HG03571 (cell line): Measurements from ENCODE around the gene HSPA9.

Source experiments
- ATAC-seq: cut with Tn5 transposase; IDR thresholded peaks from one replicate; pipeline ENCODE4 v1.9.1; 2021; ENCODE audit not compliant: unreplicated experiment

HSPA9 gene

GRCh38 chr5:138575194-138576015 lies at the start of gene HSPA9:
TSS of gene HSPA9 (minus strand) at chr5:138575401. CDS start at chr5:138575318, 83 bp downstream.
- peak; percentile 82 for ATAC-seq

DNA sequence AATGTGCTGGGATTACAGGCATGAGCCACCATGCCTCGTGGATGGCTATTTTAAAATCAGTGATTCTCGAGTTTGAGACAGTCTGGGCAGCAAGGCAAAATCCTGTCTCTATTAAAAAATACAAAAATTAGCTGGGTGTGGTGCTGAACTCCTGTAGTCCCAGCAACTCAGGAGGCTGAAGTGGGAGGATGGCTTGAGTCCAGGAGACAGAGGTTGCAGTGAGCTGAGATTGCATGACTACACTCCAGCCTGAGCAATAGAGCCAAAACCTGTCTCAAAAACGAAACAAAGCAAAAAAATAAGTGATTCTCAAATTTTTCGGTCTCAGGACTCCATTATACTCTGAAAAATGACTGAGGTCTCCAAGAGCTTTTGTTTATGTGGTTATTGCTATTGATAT lies 47.9 kb upstream of the HSPA9 start:
- no peak for ATAC-seq

GRCh38 chr5:138622051-138622450 lies 46.9 kb upstream of the HSPA9 start:
- no peak for ATAC-seq

DNA sequence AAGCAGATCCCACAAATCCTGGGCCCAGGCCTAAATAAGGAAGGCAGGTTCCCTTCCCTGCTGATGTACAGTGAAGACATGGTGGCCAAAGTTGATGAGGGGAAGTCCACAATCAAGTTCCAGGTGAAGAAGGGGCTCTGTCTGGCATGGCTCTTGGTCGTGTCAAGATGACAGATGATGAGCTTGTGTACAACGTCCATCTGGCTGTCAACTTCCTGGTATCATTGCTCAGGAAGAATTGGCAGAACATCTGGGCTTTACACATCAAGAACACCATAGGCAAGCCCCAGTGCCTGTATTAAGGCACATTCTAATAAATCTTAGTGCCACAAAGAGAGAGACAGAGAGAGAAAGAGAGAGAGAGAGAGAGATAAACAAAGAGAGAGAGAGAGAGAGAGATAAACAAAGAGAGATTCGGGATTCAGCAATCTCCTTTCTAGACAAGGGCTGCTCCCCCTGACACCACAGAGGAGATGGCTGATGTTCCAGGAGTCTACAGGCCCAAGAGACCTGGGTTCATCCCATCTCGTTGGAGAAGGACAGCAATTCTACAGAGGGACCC lies 45.5 kb upstream of the HSPA9 start:
- ATAC-seq = no peak

- ATAC-seq = no peak
Observed at GRCh38 chr5:138616508-138616907, 41.3 kb upstream of the HSPA9 start.

DNA sequence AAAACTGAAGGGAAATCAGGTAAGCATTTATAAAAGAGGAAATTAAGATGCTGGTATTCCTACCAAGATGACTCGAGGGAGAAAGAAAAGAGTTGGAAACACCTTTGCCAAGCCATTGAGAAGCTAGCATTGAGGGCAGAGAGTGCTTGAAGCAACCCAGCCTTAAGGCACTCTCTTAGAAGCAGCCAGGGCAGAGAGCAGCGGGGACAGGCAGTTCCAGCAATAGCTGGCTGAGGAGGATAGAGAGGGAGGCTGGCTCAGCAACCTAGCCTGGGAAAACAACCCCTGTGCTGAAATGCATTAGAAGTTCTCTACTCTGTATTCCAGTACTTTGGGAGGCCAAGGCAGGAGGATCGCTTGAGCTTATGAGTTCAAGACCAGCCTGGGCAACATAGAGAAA lies 40.3 kb upstream of the HSPA9 start:
- ATAC-seq = no peak

DNA sequence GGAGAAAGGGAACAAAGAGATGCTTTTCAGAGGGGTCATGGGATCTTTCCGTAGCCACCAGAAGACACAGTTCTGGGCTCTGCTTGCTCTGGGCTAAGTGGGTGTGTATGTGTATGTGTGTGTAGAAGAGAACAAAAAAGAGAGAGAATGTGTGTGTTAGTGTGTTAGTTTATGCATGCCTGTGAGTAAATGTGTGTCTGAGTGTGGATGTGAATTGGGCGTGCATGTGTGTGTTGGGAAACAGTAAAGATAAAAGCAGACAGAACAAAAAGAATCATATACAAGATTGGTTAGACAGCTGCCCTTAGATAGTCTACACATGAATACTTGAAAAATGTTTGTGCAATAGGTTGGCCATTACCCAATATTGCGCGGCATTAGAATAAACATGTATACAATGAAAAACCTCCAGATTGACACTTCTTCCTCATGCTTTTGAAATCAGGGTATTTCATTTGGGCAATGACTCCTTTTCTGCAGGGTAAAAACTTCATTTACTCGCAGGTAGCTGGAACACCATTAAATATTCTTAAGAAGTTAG lies 36.5 kb upstream of the HSPA9 start:
- no peak for ATAC-seq

DNA sequence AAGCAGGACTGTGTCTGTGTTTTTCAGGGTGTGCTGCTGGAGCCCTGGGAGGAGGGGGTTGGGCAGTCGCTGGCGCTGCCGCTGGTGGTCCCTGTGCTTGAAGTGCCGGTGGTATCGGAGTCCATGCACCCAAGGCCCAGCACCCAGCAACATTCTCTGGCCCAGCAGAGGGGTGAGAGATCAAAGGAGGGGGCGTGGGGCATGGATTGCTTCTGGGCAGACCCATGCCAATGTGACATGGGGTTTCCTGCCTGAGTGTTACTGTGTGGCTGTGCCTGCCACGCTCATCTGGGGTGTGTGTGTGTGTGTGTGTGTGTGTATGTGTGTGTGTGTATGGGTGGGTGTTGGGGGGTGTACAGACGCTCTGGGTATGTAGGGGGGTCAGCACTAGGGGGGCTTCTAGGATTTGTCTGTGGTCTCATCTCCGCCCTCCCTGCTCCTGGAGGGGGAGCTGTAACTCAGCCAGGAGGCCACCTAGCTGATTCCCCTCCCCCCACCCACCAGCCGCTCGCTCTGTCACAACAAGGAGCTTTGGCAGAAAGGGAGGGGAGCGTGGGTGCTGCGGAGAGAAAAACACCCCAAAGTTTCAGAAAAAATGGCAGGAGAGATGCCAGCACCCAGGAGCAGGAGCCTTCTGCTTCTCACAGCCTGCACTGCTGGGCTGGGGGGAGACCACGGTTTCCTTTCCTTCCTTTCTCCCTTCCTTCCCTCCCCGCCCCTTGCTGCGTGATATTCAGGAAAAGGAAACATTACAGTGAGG lies 35.9 kb upstream of the HSPA9 start:
- ATAC-seq = no peak

DNA sequence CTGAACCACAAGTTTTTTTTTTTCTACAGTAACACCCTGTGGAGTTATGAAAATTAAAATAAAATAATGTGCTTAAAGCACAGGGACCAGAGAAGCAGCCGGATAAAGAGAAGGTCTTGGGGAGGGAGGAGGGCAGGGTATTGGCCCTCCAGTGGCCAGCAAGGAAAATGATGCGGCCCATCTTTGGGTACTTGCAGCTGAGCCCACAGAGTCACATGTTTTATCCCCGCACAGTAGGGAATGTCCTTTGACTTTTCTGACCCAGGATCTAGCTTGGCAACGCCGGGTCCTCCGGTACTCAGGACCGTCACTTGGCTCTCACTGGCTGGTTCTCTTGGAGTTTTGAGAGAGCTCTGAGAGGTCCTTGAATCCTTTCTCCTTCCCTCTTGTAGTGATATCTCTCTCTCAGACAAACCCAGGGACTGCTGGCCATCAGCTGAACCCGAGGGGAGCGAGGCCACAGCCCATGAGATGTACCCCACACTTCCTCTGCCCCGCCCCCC lies 35.3 kb upstream of the HSPA9 start:
- ATAC-seq = no peak

DNA sequence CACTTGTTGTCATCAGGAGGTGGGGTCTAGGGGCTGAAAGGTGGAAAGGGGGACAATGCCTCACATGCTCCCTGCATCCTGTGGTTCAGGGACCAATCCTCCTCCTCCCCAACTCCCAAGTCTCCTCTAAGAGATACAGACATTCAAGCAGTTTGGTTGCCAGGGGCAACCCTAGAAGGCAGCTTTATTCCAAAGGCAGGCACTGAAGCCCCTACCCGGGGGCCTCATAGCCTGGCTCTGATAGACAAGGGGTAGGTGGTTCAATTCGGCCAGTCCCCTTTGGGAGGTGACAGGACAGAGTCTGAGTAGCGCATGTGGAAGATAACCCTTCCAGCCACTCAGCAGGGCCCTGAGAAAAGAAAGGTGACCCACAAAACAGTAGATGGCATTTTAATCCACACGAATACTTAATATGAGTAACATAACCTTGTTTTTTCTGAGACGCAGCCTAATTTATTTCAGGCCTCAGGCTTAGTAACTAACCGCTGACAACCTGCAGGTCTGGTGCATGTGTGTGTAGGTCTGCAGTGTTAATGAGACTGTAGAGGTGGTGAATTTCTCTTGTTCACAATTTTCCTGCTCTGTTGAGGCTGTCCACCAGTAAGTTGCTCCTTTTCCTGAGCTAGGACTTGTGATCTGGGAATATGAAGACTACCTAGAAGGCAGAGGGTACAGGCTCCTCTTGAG lies 31.3 kb upstream of the HSPA9 start:
- no peak for ATAC-seq

DNA sequence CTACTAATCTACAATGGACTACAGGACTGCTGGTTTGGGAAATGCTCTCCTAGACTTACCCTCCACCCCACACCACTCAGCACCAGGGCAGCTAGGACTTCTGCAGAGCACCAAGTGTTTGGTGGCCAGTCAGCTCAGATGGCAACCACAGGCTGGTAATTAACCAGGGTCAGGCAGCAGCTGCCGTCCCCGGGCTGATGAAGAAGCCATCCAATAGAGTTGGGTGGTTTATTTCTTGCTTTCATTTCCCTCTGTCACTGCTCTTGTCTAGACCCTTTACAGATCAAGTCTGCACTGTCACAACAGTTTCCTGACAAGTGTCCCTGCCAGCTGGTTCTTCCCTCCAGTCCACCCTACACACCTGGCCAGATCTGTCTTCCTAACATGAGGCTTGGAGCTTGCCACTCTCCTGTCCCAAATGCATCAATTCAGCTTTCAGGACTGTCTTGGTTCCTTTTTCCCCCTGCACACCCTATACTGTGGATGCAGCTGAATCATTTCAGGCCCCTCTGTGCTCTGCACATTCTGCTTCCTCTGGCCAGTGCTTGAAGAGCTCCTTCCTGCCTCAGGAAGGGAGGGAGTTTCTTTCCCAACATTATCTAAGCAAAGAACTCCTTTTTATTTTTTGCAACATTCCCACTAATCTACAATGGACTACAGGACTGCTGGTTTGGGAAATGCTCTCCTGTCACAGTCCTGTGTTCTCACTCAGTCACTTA lies 30.2 kb upstream of the HSPA9 start:
- peak; percentile 84 for ATAC-seq

- no peak for ATAC-seq
Observed at GRCh38 chr5:138604176-138604785, 29.1 kb upstream of the HSPA9 start.

GRCh38 chr5:138603249-138603920 lies 28.2 kb upstream of the HSPA9 start:
- no peak for ATAC-seq

DNA sequence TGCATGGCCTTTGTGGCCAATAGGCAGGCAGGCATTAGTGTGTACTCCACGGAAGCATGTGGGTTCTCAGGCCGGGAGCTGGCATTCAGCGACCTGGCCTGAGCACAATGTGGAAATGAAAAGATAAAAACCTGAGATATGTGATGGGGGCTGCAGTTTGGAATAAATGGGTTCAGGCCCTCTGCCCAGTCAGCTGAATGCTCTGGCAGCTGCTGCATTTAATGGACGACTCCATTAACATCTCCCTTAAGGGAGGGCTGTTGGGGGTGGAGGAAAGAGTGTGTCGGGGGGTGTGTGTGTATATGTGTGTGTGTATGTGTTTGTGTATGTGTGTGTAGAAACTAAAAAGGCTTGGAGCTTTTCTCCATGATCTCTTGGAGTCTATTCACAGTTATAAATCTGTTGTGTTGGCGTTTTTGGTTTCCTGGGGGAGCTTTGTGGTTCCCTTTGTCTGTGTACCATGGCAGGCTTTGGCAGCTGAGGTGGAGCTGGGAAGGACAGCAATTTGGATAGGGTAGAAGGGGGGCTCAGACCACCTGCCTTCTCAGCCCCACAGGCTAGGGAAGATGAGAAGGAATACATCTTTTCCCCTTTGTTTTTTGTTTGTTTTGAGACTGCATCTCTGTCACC lies 27.3 kb upstream of the HSPA9 start:
- no peak for ATAC-seq

GRCh38 chr5:138601444-138601843 lies 26.2 kb upstream of the HSPA9 start:
- ATAC-seq = no peak

DNA sequence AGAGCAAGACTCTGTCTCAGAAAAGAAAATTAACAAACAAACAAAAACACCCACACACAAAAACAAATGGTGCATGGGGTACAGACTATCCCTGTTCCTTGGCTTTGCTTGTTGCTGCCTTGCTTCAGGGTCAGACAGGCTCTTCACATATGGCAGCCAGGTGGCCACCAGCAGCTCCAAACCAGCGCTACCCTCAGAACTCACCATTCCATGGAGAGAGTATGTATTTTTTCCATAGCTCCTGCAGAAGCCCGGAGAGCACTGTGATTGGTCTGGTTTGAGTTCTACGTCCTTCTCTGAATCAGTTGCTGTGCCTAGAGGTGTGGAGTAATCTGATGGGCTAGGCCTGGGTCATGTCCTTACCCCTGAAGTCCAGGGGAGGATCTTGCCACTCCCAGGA lies 25.2 kb upstream of the HSPA9 start:
- no peak for ATAC-seq

DNA sequence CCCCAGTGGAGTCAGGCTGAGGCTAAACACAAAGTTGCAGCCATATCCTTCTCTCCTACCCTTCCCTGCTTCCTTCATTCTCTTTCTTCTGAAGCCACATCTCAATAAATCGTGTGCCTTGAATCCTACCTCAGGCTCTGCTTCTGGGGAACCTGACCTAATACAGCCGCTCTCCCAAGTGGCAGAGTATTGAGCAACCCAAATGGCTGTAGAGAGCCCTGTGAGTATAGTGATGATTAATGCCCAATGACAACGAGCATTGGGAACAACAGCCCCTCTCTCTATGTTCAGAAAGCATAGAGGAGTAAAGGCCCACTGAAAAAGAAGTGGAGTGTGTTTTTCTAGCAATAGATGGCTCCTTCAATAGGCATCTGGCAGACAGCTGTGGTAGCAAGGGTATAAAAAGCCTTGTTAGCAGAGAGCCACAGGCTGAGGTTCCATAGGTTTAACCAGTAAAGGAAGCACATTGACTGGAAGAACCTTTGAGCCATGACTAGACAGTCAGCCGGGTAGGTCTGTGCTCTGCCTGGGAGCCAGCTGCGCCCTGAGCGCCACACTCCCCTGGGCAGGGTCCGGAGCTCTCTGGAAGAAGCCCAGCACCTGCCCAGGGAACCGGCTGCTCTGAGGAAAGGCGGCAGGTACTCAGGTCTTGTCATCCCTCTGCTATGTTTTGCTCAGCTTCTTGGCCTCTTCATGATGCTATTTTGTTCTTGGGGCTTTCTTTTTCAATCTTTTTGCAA lies 22.6 kb upstream of the HSPA9 start:
- ATAC-seq = no peak
